MG63 (cell line): Measurements from ENCODE around the gene IL1B. TPM values are rescaled to one million over a fixed set of nuclear protein-coding genes. Genes with fewer than 3 reads are reported as not detected.
A peak's percentile ranks its signal among the peaks of the same experiment; 100 is the strongest.

ENCODE experiments used
- DNase-seq: peaks from one replicate; pipeline ENCODE4 v3.0.0-alpha.2; 2020
- H3K27me3 ChIP-seq: fragments of 250-450 bp; sonication (Bioruptor Pico); 2 replicates; pipeline ENCODE4 v1.5.1; 2020; ENCODE audit warnings: mild to moderate bottlenecking, moderate library complexity
- H3K36me3 ChIP-seq: fragments of 250-450 bp; sonication (Bioruptor Pico); 2 replicates; pipeline ENCODE4 v1.5.1; 2020; ENCODE audit warnings: mild to moderate bottlenecking, moderate library complexity
- H3K4me3 ChIP-seq: fragments of 250-450 bp; sonication (Bioruptor Pico); 2 replicates; pipeline ENCODE4 v1.5.1; 2020; ENCODE audit warnings: mild to moderate bottlenecking, moderate library complexity
- H3K9me3 ChIP-seq: fragments of 250-450 bp; sonication (Bioruptor Pico); 2 replicates; pipeline ENCODE4 v1.5.1; 2020; ENCODE audit warnings: mild to moderate bottlenecking, moderate library complexity
- total RNA-seq: library from RNA; depleted of rRNA; stranded (reverse); fragments of >200 nt; shearing (Covaris generic); gene quantifications from 2 replicates; pipeline ENCODE4 v1.2.3, GENCODE V29; 2014; ENCODE audit warnings: low replicate concordance; rRNA removed

The IL1B gene
- total RNA-seq, result 15.8 and 21.6 TPM in 2 replicates

- peak; percentile 28 for DNase-seq
- Histone ChIP-seq H3K4me3 (peak within 1 kb of the TSS; percentile 44), H3K27me3 (no peaks in the 10 kb centered on the region), H3K36me3 (peaks cover 35% of the 10 kb centered on the region), H3K9me3 (no peaks in the 10 kb centered on the region)
These were observed at the start of gene IL1B for GRCh38 chr2:112836695-112837117. IL1B (minus strand) TSS chr2:112836779; CDS start chr2:112836229, 550 bp downstream.

GRCh38 chr2:112886291-112886690 lies 49.7 kb upstream of the IL1B start:
- Histone ChIP-seq H3K9me3 (no peaks in the 10 kb centered on the region; the same call in 1 of the 2 replicates), H3K27me3 (no peaks in the 10 kb centered on the region), H3K36me3 (no peaks in the 10 kb centered on the region), H3K4me3 (no peak overlapping the region)
- no peak for DNase-seq

GRCh38 chr2:112885506-112885902 lies 48.9 kb upstream of the IL1B start:
- Histone ChIP-seq H3K36me3 (no peaks in the 10 kb centered on the region), H3K9me3 (no peaks in the 10 kb centered on the region; the same call in 1 of the 2 replicates), H3K4me3 (no peak overlapping the region), H3K27me3 (no peaks in the 10 kb centered on the region)
- no peak for DNase-seq

GRCh38 chr2:112884869-112885505 lies 48.4 kb upstream of the IL1B start:
- Histone ChIP-seq H3K4me3 (no peak overlapping the region), H3K36me3 (no peaks in the 10 kb centered on the region), H3K9me3 (no peaks in the 10 kb centered on the region; the same call in 1 of the 2 replicates), H3K27me3 (no peaks in the 10 kb centered on the region)
- DNase-seq, result no peak

- no peak for DNase-seq
- Histone ChIP-seq H3K9me3 (no peaks in the 10 kb centered on the region), H3K36me3 (no peaks in the 10 kb centered on the region), H3K4me3 (no peak overlapping the region), H3K27me3 (no peaks in the 10 kb centered on the region)
These were observed 47.1 kb upstream of the IL1B start for GRCh38 chr2:112883669-112884068.

- no peaks in the 10 kb centered on the region for H3K27me3 ChIP-seq
- H3K36me3 ChIP-seq, result no peaks in the 10 kb centered on the region
- H3K9me3 ChIP-seq, result no peaks in the 10 kb centered on the region
- no peak overlapping the region for H3K4me3 ChIP-seq
- peak; percentile 91 for DNase-seq
These were observed 44.8 kb upstream of the IL1B start for GRCh38 chr2:112881217-112881985.

GRCh38 chr2:112880696-112881095 lies 44.1 kb upstream of the IL1B start:
- Histone ChIP-seq H3K36me3 (no peaks in the 10 kb centered on the region), H3K4me3 (no peak overlapping the region), H3K27me3 (no peaks in the 10 kb centered on the region), H3K9me3 (no peaks in the 10 kb centered on the region)
- no peak for DNase-seq

- Histone ChIP-seq H3K4me3 (no peak overlapping the region), H3K27me3 (no peaks in the 10 kb centered on the region), H3K36me3 (no peaks in the 10 kb centered on the region), H3K9me3 (no peaks in the 10 kb centered on the region)
- DNase-seq, result peak; percentile 76
These were observed 43.5 kb upstream of the IL1B start for GRCh38 chr2:112880091-112880531.

- Histone ChIP-seq H3K27me3 (no peaks in the 10 kb centered on the region), H3K9me3 (no peaks in the 10 kb centered on the region), H3K36me3 (no peaks in the 10 kb centered on the region), H3K4me3 (no peak overlapping the region)
- no peak for DNase-seq
These were observed 43.0 kb upstream of the IL1B start for GRCh38 chr2:112879491-112880041.

- Histone ChIP-seq H3K27me3 (no peaks in the 10 kb centered on the region), H3K36me3 (no peaks in the 10 kb centered on the region), H3K4me3 (no peak overlapping the region), H3K9me3 (no peaks in the 10 kb centered on the region)
- peak; percentile 26 for DNase-seq
These were observed 40.8 kb upstream of the IL1B start for GRCh38 chr2:112877423-112877822.

- Histone ChIP-seq H3K9me3 (no peaks in the 10 kb centered on the region), H3K36me3 (no peaks in the 10 kb centered on the region), H3K4me3 (no peak overlapping the region), H3K27me3 (no peaks in the 10 kb centered on the region)
- DNase-seq, result peak; percentile 49
These were observed 40.4 kb upstream of the IL1B start for GRCh38 chr2:112876971-112877361.

GRCh38 chr2:112876257-112876970 lies 39.8 kb upstream of the IL1B start:
- Histone ChIP-seq H3K4me3 (no peak overlapping the region), H3K27me3 (no peaks in the 10 kb centered on the region), H3K36me3 (no peaks in the 10 kb centered on the region), H3K9me3 (no peaks in the 10 kb centered on the region)
- no peak for DNase-seq

- DNase-seq, result no peak
- H3K36me3 ChIP-seq, result no peaks in the 10 kb centered on the region
- no peak overlapping the region for H3K4me3 ChIP-seq
- H3K27me3 ChIP-seq, result no peaks in the 10 kb centered on the region
- 0 out of 2 replicates have a peak, but pooled peaks cover 2% of the 10 kb centered on the region for H3K9me3 ChIP-seq
These were observed 34.6 kb upstream of the IL1B start for GRCh38 chr2:112870841-112871835.

GRCh38 chr2:112869258-112869842 lies 32.8 kb upstream of the IL1B start:
- no peaks in the 10 kb centered on the region for H3K27me3 ChIP-seq
- 0 out of 2 replicates have a peak, but pooled peaks cover 4% of the 10 kb centered on the region for H3K9me3 ChIP-seq
- H3K36me3 ChIP-seq, result no peaks in the 10 kb centered on the region
- no peak overlapping the region for H3K4me3 ChIP-seq
- DNase-seq, result peak; percentile 94
